Thymus (tissue), 14 donors: ENCODE results near the gene HMMR. TPM values are rescaled to one million over a fixed set of nuclear protein-coding genes. Genes with fewer than 3 reads are reported as not detected.
A peak's percentile ranks its signal among the peaks of the same experiment; 100 is the strongest.
"Not testable (repeated sequence)": the region's sequence is repeated elsewhere in the genome, so short reads cannot be mapped to it uniquely, and the experiment has no call there.

Experiments
- DNase-seq, 9 donors: peaks; one replicate each; pipeline ENCODE4 v3.0.0-alpha.2; 2013; ENCODE audit warnings: low spot score in 9 of 9, low read depth in 6 of 9, missing footprints in 1 of 9
- H3K27ac ChIP-seq, 2 donors: one replicate each; pipeline ENCODE4 v1.5.1; 2013; ENCODE audit warnings: control low read depth in 1 of 2, low read depth in 1 of 2, low read length in 1 of 2, mild to moderate bottlenecking in 1 of 2, moderate library complexity in 1 of 2
- H3K27me3 ChIP-seq, 2 donors: one replicate each; pipeline ENCODE4 v1.5.1; 2013; ENCODE audit warnings: low read length in 1 of 2; ENCODE audit not compliant: control insufficient read depth in 2 of 2, insufficient read depth in 1 of 2
- H3K36me3 ChIP-seq, 2 donors: one replicate each; pipeline ENCODE4 v1.5.1; 2013; ENCODE audit warnings: low read length in 1 of 2, mild to moderate bottlenecking in 1 of 2, moderate library complexity in 1 of 2; ENCODE audit not compliant: control insufficient read depth in 2 of 2, insufficient read depth in 2 of 2
- H3K4me1 ChIP-seq, 2 donors: one replicate each; pipeline ENCODE4 v1.5.1; 2013; ENCODE audit warnings: low read length in 2 of 2; ENCODE audit not compliant: control insufficient read depth in 2 of 2, insufficient read depth in 2 of 2
- H3K4me3 ChIP-seq, 2 donors: one replicate each; pipeline ENCODE4 v1.5.1; 2013; ENCODE audit warnings: low read length in 2 of 2, control low read depth in 1 of 2, mild to moderate bottlenecking in 1 of 2
- H3K9me3 ChIP-seq, 2 donors: one replicate each; pipeline ENCODE4 v1.5.1; 2013; ENCODE audit warnings: low read length in 1 of 2, mild to moderate bottlenecking in 1 of 2; ENCODE audit not compliant: control insufficient read depth in 2 of 2, insufficient read depth in 1 of 2
- WGBS: extraction: QIAGEN DNeasy Blood & Tissue Kit; methylation state at CpG from one replicate; pipeline ENCODE4 v1.1.7; 2013; 5-methylcytosine and 5-hydroxymethylcytosine counted together
- long read RNA-seq, 10 donors: transcript quantifications; one replicate each; lab custom pipeline, GENCODE V29; 2026
- polyA plus RNA-seq: library from polyadenylated mRNA; stranded (reverse); fragments of 200-250 nt; gene quantifications from one replicate; pipeline ENCODE4 v1.2.3, GENCODE V29; 2013
- total RNA-seq: library from RNA; stranded (reverse); fragments of 120-200 nt; gene quantifications from one replicate; pipeline ENCODE4 v1.2.4, GENCODE V29; 2013
- donor health status: healthy.

The HMMR gene, protein sequence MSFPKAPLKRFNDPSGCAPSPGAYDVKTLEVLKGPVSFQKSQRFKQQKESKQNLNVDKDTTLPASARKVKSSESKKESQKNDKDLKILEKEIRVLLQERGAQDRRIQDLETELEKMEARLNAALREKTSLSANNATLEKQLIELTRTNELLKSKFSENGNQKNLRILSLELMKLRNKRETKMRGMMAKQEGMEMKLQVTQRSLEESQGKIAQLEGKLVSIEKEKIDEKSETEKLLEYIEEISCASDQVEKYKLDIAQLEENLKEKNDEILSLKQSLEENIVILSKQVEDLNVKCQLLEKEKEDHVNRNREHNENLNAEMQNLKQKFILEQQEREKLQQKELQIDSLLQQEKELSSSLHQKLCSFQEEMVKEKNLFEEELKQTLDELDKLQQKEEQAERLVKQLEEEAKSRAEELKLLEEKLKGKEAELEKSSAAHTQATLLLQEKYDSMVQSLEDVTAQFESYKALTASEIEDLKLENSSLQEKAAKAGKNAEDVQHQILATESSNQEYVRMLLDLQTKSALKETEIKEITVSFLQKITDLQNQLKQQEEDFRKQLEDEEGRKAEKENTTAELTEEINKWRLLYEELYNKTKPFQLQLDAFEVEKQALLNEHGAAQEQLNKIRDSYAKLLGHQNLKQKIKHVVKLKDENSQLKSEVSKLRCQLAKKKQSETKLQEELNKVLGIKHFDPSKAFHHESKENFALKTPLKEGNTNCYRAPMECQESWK
- total RNA-seq (54.9 TPM), polyA plus RNA-seq (6.2 TPM)
- long read RNA-seq, donor 1, partial matches to known transcripts: 0 of 1 reads
- long read RNA-seq, donor 1, other reads (novel, unspliced or antisense): 0 of 1 reads
- long read RNA-seq, donor 2: 0 reads
- long read RNA-seq, donor 3, partial matches to known transcripts: 32 of 36 reads
- long read RNA-seq, donor 3, other reads (novel, unspliced or antisense): 0 of 36 reads
- long read RNA-seq, donor 4, partial matches to known transcripts: 0 of 4 reads
- long read RNA-seq, donor 4, other reads (novel, unspliced or antisense): 0 of 4 reads
- long read RNA-seq, donor 5, transcript HMMR-203 (18 exons, 3,102 nt): major isoform, 5 of 35 reads
- long read RNA-seq, donor 5, partial matches to known transcripts: 26 of 35 reads
- long read RNA-seq, donor 5, other reads (novel, unspliced or antisense): 0 of 35 reads
- long read RNA-seq, donor 6, transcript HMMR-203 (18 exons, 3,102 nt): major isoform, 6 of 10 reads
- long read RNA-seq, donor 6, partial matches to known transcripts: 0 of 10 reads
- long read RNA-seq, donor 6, other reads (novel, unspliced or antisense): 0 of 10 reads
- long read RNA-seq, donor 7, transcript HMMR-201 (17 exons, 2,872 nt): major isoform, 5 of 12 reads
- long read RNA-seq, donor 7, transcript HMMR-203 (18 exons, 3,102 nt): major isoform, 5 of 12 reads
- long read RNA-seq, donor 7, partial matches to known transcripts: 0 of 12 reads
- long read RNA-seq, donor 7, other reads (novel, unspliced or antisense): 0 of 12 reads
- long read RNA-seq, donor 8, partial matches to known transcripts: 0 of 3 reads
- long read RNA-seq, donor 8, other reads (novel, unspliced or antisense): 0 of 3 reads
- long read RNA-seq, donor 9, transcript HMMR-201 (17 exons, 2,872 nt): major isoform, 5 of 10 reads
- long read RNA-seq, donor 9, partial matches to known transcripts: 0 of 10 reads
- long read RNA-seq, donor 9, other reads (novel, unspliced or antisense): 0 of 10 reads
- long read RNA-seq, donor 10, partial matches to known transcripts: 0 of 8 reads
- long read RNA-seq, donor 10, other reads (novel, unspliced or antisense): 0 of 8 reads

DNA sequence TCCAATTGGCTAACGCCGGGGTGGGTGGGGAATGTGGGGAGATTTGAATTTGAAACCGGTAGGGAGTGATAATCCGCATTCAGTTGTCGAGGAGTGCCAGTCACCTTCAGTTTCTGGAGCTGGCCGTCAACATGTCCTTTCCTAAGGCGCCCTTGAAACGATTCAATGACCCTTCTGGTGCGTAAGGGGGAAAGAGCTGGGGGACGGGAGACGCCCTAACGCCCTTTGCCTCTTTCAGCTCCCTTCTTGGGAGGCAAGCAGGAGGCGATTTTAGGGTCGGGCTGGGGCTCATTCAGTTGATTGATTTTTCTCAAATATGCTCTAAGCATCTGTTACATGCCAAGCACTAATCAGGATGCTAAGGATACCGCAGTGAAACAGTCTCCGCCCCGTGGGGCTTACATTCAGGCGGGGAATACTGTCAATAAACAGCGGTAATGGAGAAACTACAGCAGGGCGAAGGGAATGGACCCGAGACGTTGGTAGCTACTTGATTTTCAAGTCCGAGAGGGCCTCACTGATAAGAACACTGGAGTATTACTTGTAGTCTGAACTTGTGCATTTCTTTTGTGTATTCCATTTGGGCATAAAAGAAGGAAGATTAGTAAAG is at the start of gene HMMR:
TSS of gene HMMR (plus strand) at position 71 of the 610 bp plus-strand sequence. CDS start at position 132, 61 bp downstream.
- peaks cover 0 to 20% of the 10 kb centered on the region in 2 donors for H3K4me1 ChIP-seq
- no peak for DNase-seq
- H3K27me3 ChIP-seq: no peaks in the 10 kb centered on the region
- H3K9me3 ChIP-seq: no peaks in the 10 kb centered on the region
- WGBS: under 1% methylated on average over 23 of the region's 23 CpGs
- H3K4me3 ChIP-seq: peak within 1 kb of the TSS; percentile 60 to 84
- peak within 1 kb of the TSS; percentile 99 for H3K27ac ChIP-seq
- H3K36me3 ChIP-seq: peaks cover 0 to 15% of the 10 kb centered on the region in 2 donors

DNA sequence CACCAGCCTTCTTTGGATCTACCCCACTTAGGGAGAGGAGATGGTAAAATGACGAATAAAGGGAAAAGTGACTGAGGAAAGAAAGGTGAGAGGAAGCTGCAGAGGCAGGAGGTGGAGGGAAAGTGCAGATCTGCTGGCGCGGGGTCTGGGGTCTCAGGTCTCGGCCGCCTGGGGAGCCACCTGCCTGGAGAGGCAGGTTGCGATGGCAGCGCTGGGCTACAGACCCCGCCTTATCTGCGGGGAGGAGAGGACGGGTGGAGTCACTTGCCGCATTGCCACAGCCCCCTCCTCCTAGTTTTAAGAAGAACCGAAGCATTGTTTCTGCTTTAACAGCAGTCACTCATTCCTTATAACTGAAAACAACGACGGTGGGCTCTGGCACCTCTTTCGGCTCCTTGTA is 44.8 kb upstream of the HMMR start:
- H3K4me3 ChIP-seq, H3K36me3 ChIP-seq, H3K27me3 ChIP-seq, H3K27ac ChIP-seq, H3K4me1 ChIP-seq, H3K9me3 ChIP-seq, DNase-seq: not testable (repeated sequence)
- WGBS: 41% methylated on average over 15 of the region's 15 CpGs

DNA sequence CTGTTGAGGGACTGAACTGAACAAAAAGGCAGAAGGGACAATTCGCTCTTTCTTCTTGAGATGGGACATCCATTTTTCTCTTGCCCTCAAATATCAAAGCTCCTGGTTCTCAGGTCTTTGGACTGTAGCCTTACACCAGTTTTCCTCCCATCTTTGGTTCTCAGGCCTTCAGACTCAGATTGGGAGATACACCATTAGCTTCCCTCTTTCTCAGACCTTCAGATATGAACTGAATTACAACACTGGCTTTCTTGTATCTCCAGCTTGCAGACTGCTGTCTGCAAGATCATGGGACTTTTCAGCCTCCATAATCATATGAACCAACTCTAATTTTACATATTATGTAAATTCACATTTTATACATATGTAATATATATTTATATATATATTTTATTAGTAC is 35.6 kb upstream of the HMMR start:
- Histone ChIP-seq H3K4me3 (no peak overlapping the region), H3K27ac (no peak overlapping the region), H3K4me1 (no peaks in the 10 kb centered on the region), H3K9me3 (no peaks in the 10 kb centered on the region), H3K36me3 (no peaks in the 10 kb centered on the region), H3K27me3 (no peaks in the 10 kb centered on the region)
- DNase-seq: no peak
- WGBS: 100% methylated on average over 1 of the region's 1 CpG

DNA sequence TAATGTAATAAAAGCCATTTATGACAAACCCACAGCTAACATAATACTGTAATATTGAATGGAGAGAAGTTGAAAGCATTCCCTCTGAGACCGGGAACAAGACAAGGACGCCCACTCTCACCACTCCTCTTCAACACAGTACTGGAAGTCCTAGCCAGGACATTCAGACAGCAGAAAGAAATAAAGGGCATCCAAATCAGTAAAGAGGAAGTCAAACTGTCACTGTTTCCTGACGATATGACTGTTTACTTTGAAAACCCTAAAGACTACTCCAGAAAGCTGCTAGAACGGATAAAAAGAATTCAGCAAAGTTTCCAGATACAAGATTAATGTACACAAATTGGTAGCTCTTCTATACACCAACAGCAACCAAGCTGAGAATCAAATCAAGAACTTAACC is 34.3 kb upstream of the HMMR start:
- WGBS: 16% methylated on average over 4 of the region's 4 CpGs
- H3K27me3 ChIP-seq, DNase-seq, H3K9me3 ChIP-seq, H3K4me1 ChIP-seq, H3K36me3 ChIP-seq, H3K4me3 ChIP-seq, H3K27ac ChIP-seq: not testable (repeated sequence)

DNA sequence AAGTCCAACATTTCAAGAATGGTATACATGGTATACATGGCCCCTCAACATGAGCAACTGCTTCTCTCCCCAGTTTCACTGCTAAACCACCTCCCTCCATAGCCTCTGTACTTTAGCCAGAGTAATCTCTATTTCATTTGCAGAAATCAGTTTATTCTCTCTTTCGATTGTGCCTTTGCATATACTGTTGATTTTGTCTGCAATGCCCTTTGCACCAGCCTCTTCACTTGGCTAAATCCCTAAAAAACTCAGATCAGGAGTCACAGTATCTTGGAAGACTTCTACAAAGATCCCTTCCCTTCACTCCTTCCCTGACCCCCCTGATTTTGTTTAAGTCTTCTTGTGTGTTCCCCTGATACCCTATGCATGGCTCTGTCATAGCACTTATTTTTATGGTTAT is 27.9 kb upstream of the HMMR start:
- peaks cover 0 to 5% of the 10 kb centered on the region in 2 donors for H3K4me1 ChIP-seq
- H3K4me3 ChIP-seq: no peak overlapping the region
- H3K27ac ChIP-seq: no peak overlapping the region
- no peaks in the 10 kb centered on the region for H3K36me3 ChIP-seq
- H3K27me3 ChIP-seq: no peaks in the 10 kb centered on the region
- no peak for DNase-seq
- H3K9me3 ChIP-seq: no peaks in the 10 kb centered on the region
- WGBS: 96% methylated on average over 1 of the region's 1 CpG

DNA sequence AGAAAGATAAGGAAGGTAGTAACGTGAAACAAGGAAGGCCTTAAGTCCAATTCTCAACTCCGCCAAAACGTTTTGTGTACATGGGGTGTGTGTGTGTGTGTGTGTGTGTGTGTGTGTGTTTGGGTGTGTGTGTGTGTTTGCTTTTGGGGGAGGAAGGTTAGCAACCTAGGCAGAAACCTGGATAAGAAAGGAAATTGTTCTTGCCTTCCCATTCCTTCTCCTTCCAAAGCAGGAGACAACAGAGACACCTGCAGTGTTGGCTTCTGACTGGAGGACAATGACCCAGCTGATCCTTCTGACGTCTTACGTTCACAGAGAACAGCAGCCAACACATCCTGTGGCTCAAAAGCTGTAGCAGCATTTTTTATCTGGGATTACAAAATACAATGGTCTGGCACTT is 27.2 kb upstream of the HMMR start:
- no peak for DNase-seq
- no peaks in the 10 kb centered on the region for H3K27me3 ChIP-seq
- no peak overlapping the region for H3K27ac ChIP-seq
- H3K4me3 ChIP-seq: no peak overlapping the region
- no peaks in the 10 kb centered on the region for H3K36me3 ChIP-seq
- no peaks in the 10 kb centered on the region for H3K9me3 ChIP-seq
- peaks cover 0 to 7% of the 10 kb centered on the region in 2 donors for H3K4me1 ChIP-seq
- WGBS: 81% methylated on average over 5 of the region's 5 CpGs

DNA sequence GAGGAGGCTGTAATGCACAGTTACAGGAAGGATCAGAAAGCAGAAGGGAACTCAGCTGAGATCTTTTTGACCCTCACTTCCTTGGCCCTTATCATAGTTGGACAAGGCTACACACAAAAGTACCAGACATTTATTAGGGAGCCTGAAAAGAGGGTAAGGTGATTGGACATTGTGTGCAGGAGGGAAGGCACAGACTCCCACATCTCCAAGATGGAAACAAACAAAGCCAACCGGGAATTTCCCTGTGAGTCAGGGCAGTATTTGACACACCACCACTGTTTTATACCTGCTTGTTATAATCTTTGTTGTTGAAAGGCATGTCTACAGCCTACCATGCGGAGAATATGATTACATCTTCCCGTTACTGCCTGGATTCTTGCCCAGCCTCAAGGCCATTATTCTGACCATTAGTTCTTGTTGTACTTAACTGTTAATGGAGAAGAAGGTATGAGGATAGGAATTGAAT is 26.0 kb upstream of the HMMR start:
- Histone ChIP-seq H3K9me3 (no peaks in the 10 kb centered on the region), H3K36me3 (no peaks in the 10 kb centered on the region), H3K4me3 (no peak overlapping the region), H3K27ac (no peak overlapping the region), H3K4me1 (peaks cover 0 to 7% of the 10 kb centered on the region in 2 donors), H3K27me3 (no peaks in the 10 kb centered on the region)
- no peak for DNase-seq
- 94% methylated on average over 3 of the region's 3 CpGs for WGBS

DNA sequence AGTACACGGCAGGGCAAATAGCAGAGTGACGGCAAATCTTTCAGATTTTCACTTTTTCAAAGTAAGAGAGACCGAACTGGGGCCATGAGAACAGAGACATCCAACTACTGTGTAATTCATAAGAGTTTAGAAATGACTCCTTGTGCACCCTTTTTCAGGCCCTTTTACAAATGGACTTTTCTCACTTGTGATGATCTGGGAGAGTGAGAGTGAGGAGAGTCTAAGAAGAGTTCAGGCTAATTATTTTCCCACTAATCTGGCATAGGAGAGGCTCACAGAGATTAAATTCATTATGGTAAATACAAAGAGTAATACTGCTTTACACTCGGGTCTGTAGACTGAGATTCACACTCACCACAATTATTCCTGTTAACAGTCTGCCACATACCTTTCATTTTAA is 23.9 kb upstream of the HMMR start:
- peak overlapping the region; percentile 83 to 88 for H3K4me3 ChIP-seq
- no peak overlapping the region for H3K27ac ChIP-seq
- H3K27me3 ChIP-seq: no peaks in the 10 kb centered on the region
- WGBS: 87% methylated on average over 4 of the region's 4 CpGs
- DNase-seq: peak in 1 of 9 donors; percentile 5
- peaks cover 0 to 7% of the 10 kb centered on the region in 2 donors for H3K4me1 ChIP-seq
- H3K36me3 ChIP-seq: peaks cover 0 to 7% of the 10 kb centered on the region in 2 donors
- H3K9me3 ChIP-seq: no peaks in the 10 kb centered on the region
